Kidney (tissue), 14 donors: ENCODE measurements around the gene DCLK3. TPM values are rescaled to one million over a fixed set of nuclear protein-coding genes. Genes with fewer than 3 reads are reported as not detected.

Experiments used
- DNase-seq, 5 donors: peaks; one replicate each; pipeline ENCODE4 v3.0.0-alpha.2; 2013 to 2020
- FAIRE-seq: peaks from 2 replicates; lab custom pipeline; 2012; peaks lifted over from hg19 to GRCh38; lab: Jason Lieb, UNC
- H3K27ac ChIP-seq, 2 donors: one replicate each; pipeline ENCODE4 v1.7.0; 2013; ENCODE audit warnings: low read depth in 2 of 2, low read length in 2 of 2, inconsistent platforms in 1 of 2
- H3K27me3 ChIP-seq: one replicate; pipeline ENCODE4 v1.7.1; 2013; ENCODE audit warnings: low read length, inconsistent platforms; ENCODE audit not compliant: control insufficient read depth, insufficient read depth
- H3K36me3 ChIP-seq, 3 donors: one replicate each; pipeline versions ENCODE4 v1.7.0 to v1.7.1; 2013; ENCODE audit warnings: low read length in 3 of 3, control low read depth in 1 of 3, inconsistent platforms in 1 of 3; ENCODE audit not compliant: insufficient read depth in 3 of 3, control insufficient read depth in 2 of 3
- H3K4me1 ChIP-seq, 3 donors: one replicate each; pipeline versions ENCODE4 v1.7.0 to v1.7.1; 2013; ENCODE audit warnings: low read length in 3 of 3, inconsistent platforms in 1 of 3, low read depth in 1 of 3; ENCODE audit not compliant: control insufficient read depth in 2 of 3, insufficient read depth in 2 of 3
- H3K4me3 ChIP-seq, 3 donors: one replicate each; pipeline versions ENCODE4 v1.7.0 to v1.8.1; 2013; ENCODE audit warnings: low read length in 3 of 3, control low read depth in 1 of 3, inconsistent platforms in 1 of 3
- H3K9ac ChIP-seq, 3 donors: one replicate each; pipeline versions ENCODE4 v1.7.0 to v1.7.1; 2013; ENCODE audit warnings: low read length in 3 of 3, control low read depth in 1 of 3, inconsistent platforms in 1 of 3
- H3K9me3 ChIP-seq, 3 donors: one replicate each; pipeline versions ENCODE4 v1.7.0 to v1.7.1; 2013; ENCODE audit warnings: low read length in 3 of 3, control low read depth in 1 of 3, inconsistent platforms in 1 of 3; ENCODE audit not compliant: control insufficient read depth in 2 of 3, insufficient read depth in 1 of 3
- intact Hi-C: fragments of 100-400 bp; cut with DNase I; formaldehyde crosslinking; loops from one replicate; pipeline ENCODE4 v1.11.1; 2022
- polyA plus RNA-seq: library from polyadenylated mRNA; stranded (reverse); fragments of 350-450 nt; fragmentation: Illumina TruSeq; extraction: RNeasy Lipid Tissue Mini Kit (QIAGEN cat#74804); gene quantifications from one replicate; pipeline ENCODE4 v1.2.3, GENCODE V29; 2014; ENCODE audit warnings: low read depth, low replicate concordance; ENCODE audit not compliant: insufficient read depth
- total RNA-seq: library from RNA; stranded (reverse); fragmentation: NEBNext Ultra II Directional; extraction: Animal tissue kit (Norgen Biotek cat#: 25700); gene quantifications from one replicate; pipeline ENCODE4 v1.2.1, GENCODE V29; 2021
- TF ChIP-seq, protein P1 (sequence below): IDR thresholded peaks from 3 replicates; pipeline ENCODE4 v1.5.1; 2012; ENCODE audit warnings: mild to moderate bottlenecking, moderate library complexity, borderline replicate concordance; ENCODE audit not compliant: insufficient read depth; ENCODE audit errors: extremely low read depth
- donor health status: control.
- donor health status: control.
- donor health status: control.
- donor health status: control.
- donor health status: control.
- donor health status: DM: yes; HTN: yes; CAD: no.
- donor health status: Normal renal cell carcinoma (clear cell type).

Gene DCLK3
- total and polyA plus RNA-seq, 2 donors from 2014 or later, result not detected

DNA sequence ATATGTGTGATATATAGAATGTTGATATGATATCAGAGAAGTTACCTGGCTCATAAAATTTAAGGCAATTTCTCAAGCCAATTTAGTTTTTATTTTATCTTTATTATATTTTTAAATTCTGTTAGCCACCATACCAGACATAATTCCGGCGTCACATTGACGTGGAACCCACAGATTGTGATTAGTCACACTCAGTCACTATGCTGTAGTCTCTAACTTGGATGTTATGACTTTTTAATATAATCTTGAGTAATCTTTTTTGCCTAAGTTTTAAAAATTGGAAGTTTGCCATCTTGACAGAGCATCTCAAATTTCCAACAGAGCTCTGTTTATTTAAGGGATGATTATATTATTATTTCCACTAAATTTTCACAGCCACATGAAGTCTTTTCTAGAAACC is 9.7 kb upstream of the DCLK3 start:
- no peaks in the 10 kb centered on the region for H3K27me3 ChIP-seq
- FAIRE-seq (peak; percentile 29), DNase-seq (no peak)
- H3K9me3 ChIP-seq, result no peaks in the 10 kb centered on the region
- H3K4me3 ChIP-seq, result no peak overlapping the region
- intact Hi-C loops, result no loop called here
- TF ChIP-seq, protein P1, sequence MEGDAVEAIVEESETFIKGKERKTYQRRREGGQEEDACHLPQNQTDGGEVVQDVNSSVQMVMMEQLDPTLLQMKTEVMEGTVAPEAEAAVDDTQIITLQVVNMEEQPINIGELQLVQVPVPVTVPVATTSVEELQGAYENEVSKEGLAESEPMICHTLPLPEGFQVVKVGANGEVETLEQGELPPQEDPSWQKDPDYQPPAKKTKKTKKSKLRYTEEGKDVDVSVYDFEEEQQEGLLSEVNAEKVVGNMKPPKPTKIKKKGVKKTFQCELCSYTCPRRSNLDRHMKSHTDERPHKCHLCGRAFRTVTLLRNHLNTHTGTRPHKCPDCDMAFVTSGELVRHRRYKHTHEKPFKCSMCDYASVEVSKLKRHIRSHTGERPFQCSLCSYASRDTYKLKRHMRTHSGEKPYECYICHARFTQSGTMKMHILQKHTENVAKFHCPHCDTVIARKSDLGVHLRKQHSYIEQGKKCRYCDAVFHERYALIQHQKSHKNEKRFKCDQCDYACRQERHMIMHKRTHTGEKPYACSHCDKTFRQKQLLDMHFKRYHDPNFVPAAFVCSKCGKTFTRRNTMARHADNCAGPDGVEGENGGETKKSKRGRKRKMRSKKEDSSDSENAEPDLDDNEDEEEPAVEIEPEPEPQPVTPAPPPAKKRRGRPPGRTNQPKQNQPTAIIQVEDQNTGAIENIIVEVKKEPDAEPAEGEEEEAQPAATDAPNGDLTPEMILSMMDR, result no peak
- no peaks in the 10 kb centered on the region for H3K4me1 ChIP-seq
- no peak overlapping the region for H3K27ac ChIP-seq
- no peak overlapping the region for H3K9ac ChIP-seq
- no peaks in the 10 kb centered on the region for H3K36me3 ChIP-seq

- FAIRE-seq (no peak), DNase-seq (no peak)
- Histone ChIP-seq H3K9ac (no peak overlapping the region), H3K4me1 (no peaks in the 10 kb centered on the region), H3K9me3 (no peaks in the 10 kb centered on the region), H3K27ac (no peak overlapping the region), H3K4me3 (no peak overlapping the region), H3K36me3 (no peaks in the 10 kb centered on the region), H3K27me3 (no peaks in the 10 kb centered on the region)
- intact Hi-C loops, result no loop called here
- TF ChIP-seq, protein P1, result no peak
Measured at GRCh38 chr3:36771931-36772330, 7.6 kb upstream of the DCLK3 start.

DNA sequence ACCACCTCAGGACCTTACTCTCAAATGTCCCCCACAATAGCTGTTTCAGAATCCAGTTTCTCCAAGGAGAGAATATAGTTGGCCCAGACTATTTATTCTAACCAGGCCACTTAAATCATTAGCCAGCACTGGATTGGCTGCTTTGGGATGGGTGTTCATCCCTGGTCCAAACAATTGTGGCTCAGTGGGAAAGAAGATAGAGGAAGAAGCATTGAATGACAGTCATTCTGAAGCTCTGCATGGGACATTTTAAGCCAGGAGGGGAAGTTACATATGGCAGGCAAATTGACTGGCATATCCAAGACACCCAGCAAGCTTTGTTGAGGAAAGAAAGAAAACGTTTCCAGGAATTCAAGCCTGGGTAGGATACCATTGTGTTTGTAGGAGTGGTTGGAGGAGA is 5.6 kb upstream of the DCLK3 start:
- intact Hi-C loops, result no loop called here
- DNase-seq, result no peak
- no peaks in the 10 kb centered on the region for H3K4me1 ChIP-seq
- FAIRE-seq, result no peak
- H3K9me3 ChIP-seq, result no peaks in the 10 kb centered on the region
- no peak overlapping the region for H3K9ac ChIP-seq
- H3K27me3 ChIP-seq, result no peaks in the 10 kb centered on the region
- H3K27ac ChIP-seq, result no peak overlapping the region
- TF ChIP-seq, protein P1, result no peak
- no peaks in the 10 kb centered on the region for H3K36me3 ChIP-seq
- no peak overlapping the region for H3K4me3 ChIP-seq

DNA sequence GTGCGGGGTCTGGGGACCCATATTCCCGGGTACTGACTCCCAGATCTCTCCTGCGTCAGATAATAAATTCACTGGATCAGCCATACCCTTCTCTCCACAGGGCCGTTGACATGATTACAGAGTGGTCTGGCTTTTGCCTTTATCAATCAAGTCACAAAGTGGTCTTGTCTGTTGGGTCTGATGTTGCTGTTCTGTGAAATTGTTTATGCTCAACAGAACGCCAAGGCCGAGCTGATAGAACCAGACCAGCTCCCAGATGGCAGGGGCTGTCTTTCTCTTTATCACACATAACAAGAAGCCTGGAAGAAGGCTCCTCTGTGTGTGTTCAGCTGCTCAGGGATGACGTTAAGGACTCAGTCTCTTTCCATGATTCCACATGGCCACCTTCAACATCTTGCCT is 751 bp upstream of the DCLK3 start:
- H3K9me3 ChIP-seq, result no peaks in the 10 kb centered on the region
- H3K4me1 ChIP-seq, result no peaks in the 10 kb centered on the region
- H3K36me3 ChIP-seq, result no peaks in the 10 kb centered on the region
- H3K9ac ChIP-seq, result no peak overlapping the region
- DNase-seq (no peak), FAIRE-seq (no peak)
- H3K27me3 ChIP-seq, result peaks cover 7% of the 10 kb centered on the region
- intact Hi-C loops, result no loop called here
- no peak overlapping the region for H3K27ac ChIP-seq
- TF ChIP-seq, protein P1, result no peak
- H3K4me3 ChIP-seq, result no peak overlapping the region
